ENCODE measurements around the gene ANKRD33B. TPM values are rescaled to one million over a fixed set of nuclear protein-coding genes. Genes with fewer than 3 reads are reported as not detected.

Gene ANKRD33B
- total RNA-seq, 4 donors from 2014 or later = 21.3 to 34.9 (median 30.5) TPM

DNA sequence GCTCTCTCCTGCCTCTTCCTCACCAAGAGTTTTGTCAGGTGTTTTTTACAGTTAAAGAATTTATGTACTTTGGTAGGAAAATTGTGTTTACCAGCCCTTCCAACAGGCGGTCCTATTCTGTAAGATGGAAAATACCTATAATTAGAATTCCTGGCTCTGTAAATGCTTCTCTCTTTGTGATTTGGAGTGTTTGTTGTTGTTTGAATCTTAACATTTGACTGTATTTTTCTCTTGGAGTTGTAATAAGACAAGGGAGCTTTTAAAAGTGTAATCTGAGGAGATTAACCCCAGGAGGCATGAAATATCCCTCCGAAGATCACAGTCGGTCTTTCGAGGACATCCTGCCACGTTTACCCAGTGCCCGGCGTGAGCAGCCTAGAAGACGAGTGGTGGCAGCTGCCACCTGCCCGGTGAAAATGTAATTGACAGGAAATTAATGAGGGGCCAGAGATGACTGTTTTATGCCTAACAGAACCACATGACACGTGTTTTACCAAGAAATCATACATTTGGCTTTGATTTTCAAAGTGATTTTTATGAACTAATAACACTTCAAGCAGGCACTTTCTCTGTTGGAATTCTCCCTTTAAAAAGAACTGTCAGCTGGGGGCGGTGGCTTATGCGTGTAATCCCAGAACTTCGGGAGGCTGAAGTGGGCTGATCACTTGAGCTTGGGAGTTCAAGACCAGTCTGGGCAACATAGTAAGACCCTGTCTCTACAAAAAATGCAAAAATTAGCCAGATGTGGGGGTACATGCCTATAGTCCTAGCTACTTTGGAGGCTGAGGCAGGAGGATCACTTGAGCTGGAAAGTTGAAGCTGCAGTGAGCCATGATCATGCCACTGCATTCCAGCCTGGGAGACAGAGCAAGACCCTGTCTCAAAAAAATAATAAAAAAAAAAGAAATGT is 20.0 kb downstream of the ANKRD33B start:
- Histone ChIP-seq H3K27ac (peak overlapping the region in 2 of 4 donors; percentile 56 to 71), H3K36me3 (peaks cover 0 to 7% (median 0%) of the 10 kb centered on the region in 3 donors), H3K27me3 (no peaks in the 10 kb centered on the region), H3K4me1 (peaks cover 0 to 42% (median 17%) of the 10 kb centered on the region in 4 donors), H3K9me3 (peaks cover 0 to 4% (median 0%) of the 10 kb centered on the region in 4 donors), H3K4me3 (no peak overlapping the region)
- no peak for TF ChIP-seq POLR2A (IDR thresholded peaks at IDR 0.05)
- no peak for TF ChIP-seq EP300 (IDR thresholded peaks at IDR 0.05)
- TF ChIP-seq, protein P1, sequence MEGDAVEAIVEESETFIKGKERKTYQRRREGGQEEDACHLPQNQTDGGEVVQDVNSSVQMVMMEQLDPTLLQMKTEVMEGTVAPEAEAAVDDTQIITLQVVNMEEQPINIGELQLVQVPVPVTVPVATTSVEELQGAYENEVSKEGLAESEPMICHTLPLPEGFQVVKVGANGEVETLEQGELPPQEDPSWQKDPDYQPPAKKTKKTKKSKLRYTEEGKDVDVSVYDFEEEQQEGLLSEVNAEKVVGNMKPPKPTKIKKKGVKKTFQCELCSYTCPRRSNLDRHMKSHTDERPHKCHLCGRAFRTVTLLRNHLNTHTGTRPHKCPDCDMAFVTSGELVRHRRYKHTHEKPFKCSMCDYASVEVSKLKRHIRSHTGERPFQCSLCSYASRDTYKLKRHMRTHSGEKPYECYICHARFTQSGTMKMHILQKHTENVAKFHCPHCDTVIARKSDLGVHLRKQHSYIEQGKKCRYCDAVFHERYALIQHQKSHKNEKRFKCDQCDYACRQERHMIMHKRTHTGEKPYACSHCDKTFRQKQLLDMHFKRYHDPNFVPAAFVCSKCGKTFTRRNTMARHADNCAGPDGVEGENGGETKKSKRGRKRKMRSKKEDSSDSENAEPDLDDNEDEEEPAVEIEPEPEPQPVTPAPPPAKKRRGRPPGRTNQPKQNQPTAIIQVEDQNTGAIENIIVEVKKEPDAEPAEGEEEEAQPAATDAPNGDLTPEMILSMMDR (IDR thresholded peaks at IDR 0.05) = no peak
- 46 to 48% methylated on average over 13 of the region's 13 CpGs for WGBS, 2 donors
- DNase-seq (ENCODE audit: low spot score in 2 of 2) = no peak

DNA sequence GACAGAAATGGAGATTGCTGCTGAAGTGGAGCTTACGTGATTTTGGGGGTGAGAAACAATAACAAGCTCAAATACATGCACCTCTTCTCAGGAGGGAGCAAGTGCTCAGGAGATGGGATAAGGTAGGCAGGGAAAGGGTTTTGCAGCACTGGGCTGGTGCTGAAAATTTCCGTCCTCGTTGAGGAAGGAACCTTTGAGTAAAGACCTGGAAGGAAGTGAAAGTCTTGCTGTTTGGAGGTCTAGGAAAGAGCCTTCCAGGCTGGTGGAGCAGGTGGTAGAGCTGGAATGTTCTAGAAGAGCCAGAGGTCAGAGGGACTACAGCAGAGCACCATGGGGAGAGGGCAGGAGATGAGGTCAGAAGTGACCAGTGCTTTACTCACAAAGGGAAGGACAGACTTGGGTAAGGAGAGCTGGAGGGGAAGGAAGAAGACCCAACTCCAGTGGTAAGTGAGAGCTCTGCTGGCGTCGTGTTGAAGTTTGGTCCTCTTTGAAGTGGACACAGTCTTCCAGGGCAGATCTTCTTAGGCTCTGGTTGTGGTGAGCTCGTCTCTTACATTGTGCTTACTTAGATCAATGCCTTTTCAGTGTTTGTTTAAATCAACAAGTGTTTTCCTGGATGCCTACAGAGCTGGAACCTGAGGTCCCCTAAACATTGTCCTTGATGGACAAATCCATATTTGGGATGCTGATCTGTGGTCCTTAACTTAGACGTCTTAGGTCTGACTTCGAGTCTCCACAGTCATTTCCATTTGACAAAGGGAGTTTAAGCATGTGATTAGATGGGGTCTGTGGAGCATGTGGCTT is 21.0 kb downstream of the ANKRD33B start:
- H3K27ac ChIP-seq = no peak overlapping the region

DNA sequence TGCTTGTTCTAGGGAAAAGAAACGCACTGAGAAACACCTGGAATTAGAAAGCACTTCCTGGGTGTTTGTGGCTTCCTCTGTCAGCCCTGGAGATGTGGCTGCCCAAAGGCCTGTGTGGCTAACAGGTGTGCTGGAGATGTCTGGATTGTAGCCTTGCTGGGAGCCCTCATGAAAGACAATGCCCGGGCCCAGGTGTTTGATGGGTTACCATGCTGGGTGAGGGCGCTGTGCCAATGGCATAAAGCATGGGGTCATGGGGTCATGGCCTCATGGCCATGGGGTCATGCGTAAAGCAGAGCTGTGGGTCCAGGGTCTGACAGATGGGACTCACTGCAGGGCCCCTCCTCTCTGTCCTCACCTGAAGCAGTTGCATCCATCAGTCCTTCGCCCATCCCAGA is 21.6 kb downstream of the ANKRD33B start:
- Histone ChIP-seq H3K27me3 (no peaks in the 10 kb centered on the region), H3K4me3 (no peak overlapping the region), H3K36me3 (peaks cover 0 to 11% (median 0%) of the 10 kb centered on the region in 3 donors), H3K4me1 (peaks cover 0 to 39% (median 14%) of the 10 kb centered on the region in 4 donors), H3K27ac (no peak overlapping the region), H3K9me3 (peaks cover 0 to 8% (median 0%) of the 10 kb centered on the region in 4 donors)
- no peak for DNase-seq (ENCODE audit: low spot score in 2 of 2)
- WGBS, 2 donors = 94 to 96% methylated on average over 4 to 5 of the region's 5 CpGs
- TF ChIP-seq POLR2A (IDR thresholded peaks at IDR 0.05) = no peak

More for the DNA sequence above, 21.0 kb downstream of the ANKRD33B start:
- no peak for DNase-seq (ENCODE audit: low spot score in 2 of 2)
- Histone ChIP-seq H3K4me3 (no peak overlapping the region), H3K4me1 (peaks cover 0 to 41% (median 16%) of the 10 kb centered on the region in 4 donors), H3K9me3 (peaks cover 0 to 8% (median 0%) of the 10 kb centered on the region in 4 donors), H3K36me3 (peaks cover 0 to 11% (median 0%) of the 10 kb centered on the region in 3 donors), H3K27me3 (no peaks in the 10 kb centered on the region)
- WGBS, 2 donors = 77 to 90% methylated on average over 8 of the region's 8 CpGs
- TF ChIP-seq POLR2A (IDR thresholded peaks at IDR 0.05) (no peak), EP300 (IDR thresholded peaks at IDR 0.05) (no peak)
- TF ChIP-seq, protein P1 (IDR thresholded peaks at IDR 0.05) = no peak

DNA sequence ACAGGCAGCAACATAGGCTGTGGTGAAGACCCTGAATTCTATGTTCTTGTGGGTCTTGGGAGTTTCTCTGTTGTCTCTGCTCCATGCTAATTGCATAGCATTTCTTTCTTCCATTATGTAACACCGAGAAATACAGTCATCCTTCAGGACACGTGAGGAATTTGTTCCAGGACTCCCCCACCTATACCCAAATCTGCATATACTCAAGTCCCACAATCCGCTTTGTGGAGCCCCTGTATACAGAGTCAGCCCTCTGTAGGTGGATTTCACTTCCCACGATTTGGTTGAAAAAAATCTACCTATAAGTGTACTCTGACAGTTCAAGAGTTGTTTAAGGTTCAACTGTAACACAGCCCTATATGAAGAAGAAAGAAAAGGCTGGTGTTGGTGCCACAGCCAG is 22.1 kb downstream of the ANKRD33B start:
- no peaks in the 10 kb centered on the region for H3K27me3 ChIP-seq
- peaks cover 0 to 11% (median 0%) of the 10 kb centered on the region in 3 donors for H3K36me3 ChIP-seq
- no peak for DNase-seq (ENCODE audit: low spot score in 2 of 2)
- peaks cover 0 to 42% (median 15%) of the 10 kb centered on the region in 4 donors for H3K4me1 ChIP-seq
- peaks cover 0 to 8% (median 0%) of the 10 kb centered on the region in 4 donors for H3K9me3 ChIP-seq
- TF ChIP-seq EP300 (IDR thresholded peaks at IDR 0.05) (no peak), POLR2A (IDR thresholded peaks at IDR 0.05) (no peak)
- TF ChIP-seq, protein P1 (IDR thresholded peaks at IDR 0.05) = no peak
- H3K27ac ChIP-seq = no peak overlapping the region
- no peak overlapping the region for H3K4me3 ChIP-seq
- 85 to 90% methylated on average over 4 of the region's 4 CpGs for WGBS, 2 donors

DNA sequence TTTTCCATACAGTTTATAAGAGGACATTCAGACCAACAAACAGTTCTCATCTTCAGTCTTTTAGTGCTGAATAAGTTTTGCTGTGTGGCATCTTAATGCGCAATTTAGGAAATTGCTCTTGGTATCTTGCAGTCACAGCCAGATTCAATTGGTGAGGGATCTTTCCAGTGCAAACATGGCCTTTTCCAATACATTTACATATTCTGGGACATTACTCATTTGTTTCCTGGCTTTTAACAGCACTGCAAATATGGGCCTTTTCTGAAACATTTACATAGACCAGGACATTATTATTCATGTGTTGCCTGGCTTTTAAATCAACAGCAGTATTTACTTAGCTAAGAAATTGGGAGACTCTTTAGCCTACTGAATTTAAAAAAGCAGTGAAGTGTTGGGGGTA is 22.7 kb downstream of the ANKRD33B start:
- TF ChIP-seq EP300 (IDR thresholded peaks at IDR 0.05) (no peak), POLR2A (IDR thresholded peaks at IDR 0.05) (no peak)
- TF ChIP-seq, protein P1 (IDR thresholded peaks at IDR 0.05) = no peak
- no peak for DNase-seq (ENCODE audit: low spot score in 2 of 2)
- Histone ChIP-seq H3K27ac (no peak overlapping the region), H3K4me3 (no peak overlapping the region), H3K4me1 (peaks cover 0 to 47% (median 17%) of the 10 kb centered on the region in 4 donors), H3K36me3 (peaks cover 0 to 11% (median 0%) of the 10 kb centered on the region in 3 donors), H3K9me3 (peaks cover 0 to 8% (median 0%) of the 10 kb centered on the region in 4 donors), H3K27me3 (no peaks in the 10 kb centered on the region)
- WGBS, 2 donors = 93 to 95% methylated on average over 1 of the region's 1 CpG

Data from tibial nerve (tissue), 4 donors.